Peyer's patch (tissue), 4 donors: ENCODE results near the gene FMN1. TPM values are rescaled to one million over a fixed set of nuclear protein-coding genes. Genes with fewer than 3 reads are reported as not detected.

Experiments used
- DNase-seq, 3 donors: peaks; one replicate each; pipeline ENCODE4 v3.0.0-alpha.2; 2017 to 2019
- H3K27ac ChIP-seq, 4 donors: fragments of 200-600 bp; sonication (generic); one replicate each; pipeline ENCODE4 v1.5.1; 2016 to 2019
- H3K27me3 ChIP-seq, 2 donors: fragments of 200-600 bp; sonication (generic); one replicate each; pipeline ENCODE4 v1.5.1; 2019
- H3K36me3 ChIP-seq, 3 donors: fragments of 200-600 bp; sonication (generic); one replicate each; pipeline ENCODE4 v1.5.1; 2016 to 2019
- H3K4me1 ChIP-seq, 4 donors: fragments of 200-600 bp; sonication (generic); one replicate each; pipeline ENCODE4 v1.5.1; 2016 to 2019
- H3K4me3 ChIP-seq, 4 donors: fragments of 200-600 bp; sonication (generic); 1 replicate in 3 of 4; 2 replicates in 1 of 4; pipeline ENCODE4 v1.5.1; 2016 to 2019; ENCODE audit warnings: mild to moderate bottlenecking in 1 of 4
- H3K9me3 ChIP-seq, 4 donors: fragments of 200-600 bp; sonication (generic); one replicate each; pipeline ENCODE4 v1.5.1; 2016 to 2019; ENCODE audit warnings: mild to moderate bottlenecking in 1 of 4
- POLR2A ChIP-seq, 2 donors: fragments of 450-650 bp; IDR thresholded peaks; one replicate each; pipeline ENCODE4 v1.5.1; 2017; ENCODE audit warnings: antibody characterized with exemption in 2 of 2, mild to moderate bottlenecking in 2 of 2, moderate library complexity in 2 of 2
- total RNA-seq, 4 donors: library from RNA; depleted of rRNA; stranded (reverse); fragments of >200 nt; gene quantifications; one replicate each; pipeline ENCODE4 v1.1.0, GENCODE V29; 2016
- TF ChIP-seq, protein P1 (sequence below), 6 experiments: fragments of 450-650 bp in 4 of 6; fragments of 200-600 bp in 2 of 6; sonication (generic) in 1 of 6; IDR thresholded peaks; one replicate each; pipeline ENCODE4 v1.5.1; 2017 to 2019; ENCODE audit warnings: antibody characterized with exemption in 6 of 6, mild to moderate bottlenecking in 3 of 6, moderate library complexity in 1 of 6

Gene FMN1
- total RNA-seq, 4 donors from 2014 or later: 15.4 to 57.8 (median 29.1) TPM

GRCh38 chr15:32869776-32870175, 324.7 kb downstream of the FMN1 start:
- Histone ChIP-seq H3K27me3 (no peaks in the 10 kb centered on the region), H3K27ac (no peak overlapping the region), H3K9me3 (no peaks in the 10 kb centered on the region), H3K36me3 (no peaks in the 10 kb centered on the region), H3K4me3 (no peak overlapping the region), H3K4me1 (no peaks in the 10 kb centered on the region)
- DNase-seq: no peak
- no peak for TF ChIP-seq POLR2A (IDR thresholded peaks at IDR 0.05)
- TF ChIP-seq, protein P1, sequence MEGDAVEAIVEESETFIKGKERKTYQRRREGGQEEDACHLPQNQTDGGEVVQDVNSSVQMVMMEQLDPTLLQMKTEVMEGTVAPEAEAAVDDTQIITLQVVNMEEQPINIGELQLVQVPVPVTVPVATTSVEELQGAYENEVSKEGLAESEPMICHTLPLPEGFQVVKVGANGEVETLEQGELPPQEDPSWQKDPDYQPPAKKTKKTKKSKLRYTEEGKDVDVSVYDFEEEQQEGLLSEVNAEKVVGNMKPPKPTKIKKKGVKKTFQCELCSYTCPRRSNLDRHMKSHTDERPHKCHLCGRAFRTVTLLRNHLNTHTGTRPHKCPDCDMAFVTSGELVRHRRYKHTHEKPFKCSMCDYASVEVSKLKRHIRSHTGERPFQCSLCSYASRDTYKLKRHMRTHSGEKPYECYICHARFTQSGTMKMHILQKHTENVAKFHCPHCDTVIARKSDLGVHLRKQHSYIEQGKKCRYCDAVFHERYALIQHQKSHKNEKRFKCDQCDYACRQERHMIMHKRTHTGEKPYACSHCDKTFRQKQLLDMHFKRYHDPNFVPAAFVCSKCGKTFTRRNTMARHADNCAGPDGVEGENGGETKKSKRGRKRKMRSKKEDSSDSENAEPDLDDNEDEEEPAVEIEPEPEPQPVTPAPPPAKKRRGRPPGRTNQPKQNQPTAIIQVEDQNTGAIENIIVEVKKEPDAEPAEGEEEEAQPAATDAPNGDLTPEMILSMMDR (IDR thresholded peaks at IDR 0.05): no peak

- no peak for TF ChIP-seq POLR2A (IDR thresholded peaks at IDR 0.05)
- TF ChIP-seq, protein P1 (IDR thresholded peaks at IDR 0.05): no peak
- no peaks in the 10 kb centered on the region for H3K36me3 ChIP-seq
- no peak for DNase-seq
- no peaks in the 10 kb centered on the region for H3K9me3 ChIP-seq
- peak overlapping the region in 1 of 4 donors; percentile 45 for H3K27ac ChIP-seq
- H3K27me3 ChIP-seq: no peaks in the 10 kb centered on the region
- no peaks in the 10 kb centered on the region for H3K4me1 ChIP-seq
- H3K4me3 ChIP-seq: no peak overlapping the region
Observed at GRCh38 chr15:32867313-32867626, 327.2 kb downstream of the FMN1 start.

- DNase-seq: no peak
- Histone ChIP-seq H3K4me3 (no peak overlapping the region), H3K4me1 (no peaks in the 10 kb centered on the region), H3K27me3 (no peaks in the 10 kb centered on the region), H3K36me3 (no peaks in the 10 kb centered on the region), H3K27ac (peak overlapping the region in 1 of 4 donors; percentile 45), H3K9me3 (no peaks in the 10 kb centered on the region)
- TF ChIP-seq, protein P1 (IDR thresholded peaks at IDR 0.05): no peak
- TF ChIP-seq POLR2A (IDR thresholded peaks at IDR 0.05): no peak
Observed at GRCh38 chr15:32866454-32867312, 327.8 kb downstream of the FMN1 start.

DNA sequence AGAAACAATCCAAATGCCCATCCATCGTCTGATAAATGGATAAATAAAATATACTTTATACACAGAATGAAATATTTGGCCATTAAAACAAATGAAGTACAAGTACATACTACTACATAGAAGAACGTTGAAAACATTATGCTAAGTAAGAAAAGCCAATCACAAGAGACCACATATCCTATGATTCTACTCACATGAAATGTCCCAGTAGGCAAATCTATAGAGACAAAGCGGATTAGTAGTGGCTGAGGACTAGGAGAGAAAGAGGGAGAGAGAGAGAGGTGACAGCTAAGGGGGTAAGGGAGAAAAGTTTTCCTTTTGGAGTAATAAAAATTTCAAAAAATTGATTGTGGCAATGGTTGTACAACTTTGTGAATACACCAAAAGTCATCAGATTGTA, 329.7 kb downstream of the FMN1 start:
- Histone ChIP-seq H3K4me1 (no peaks in the 10 kb centered on the region), H3K36me3 (no peaks in the 10 kb centered on the region), H3K27me3 (no peaks in the 10 kb centered on the region), H3K27ac (no peak overlapping the region), H3K9me3 (no peaks in the 10 kb centered on the region), H3K4me3 (no peak overlapping the region)
- no peak for TF ChIP-seq POLR2A (IDR thresholded peaks at IDR 0.05)
- TF ChIP-seq, protein P1 (IDR thresholded peaks at IDR 0.05): no peak
- no peak for DNase-seq

DNA sequence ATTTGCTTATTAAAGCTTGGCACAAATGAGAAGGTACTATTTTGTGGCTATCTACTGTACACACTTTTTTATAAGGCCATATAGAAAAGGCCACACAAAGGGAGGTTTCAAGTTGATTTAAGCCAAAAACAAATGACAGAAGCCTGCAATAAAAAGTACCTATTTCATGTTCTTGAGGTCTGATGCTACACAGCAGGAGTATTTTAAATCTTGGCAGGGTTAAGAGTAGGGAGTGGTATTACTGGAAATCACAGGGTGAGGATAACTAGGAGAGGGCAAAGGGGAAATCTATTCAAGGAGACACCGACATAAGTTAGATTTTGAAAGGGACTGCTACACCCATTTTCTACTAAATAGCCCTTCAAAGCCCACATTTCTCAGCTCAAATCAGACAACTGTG, 330.5 kb downstream of the FMN1 start:
- H3K27ac ChIP-seq: no peak overlapping the region
- H3K4me3 ChIP-seq: no peak overlapping the region
- no peaks in the 10 kb centered on the region for H3K36me3 ChIP-seq
- TF ChIP-seq, protein P1 (IDR thresholded peaks at IDR 0.05): no peak
- no peak for TF ChIP-seq POLR2A (IDR thresholded peaks at IDR 0.05)
- H3K27me3 ChIP-seq: no peaks in the 10 kb centered on the region
- H3K4me1 ChIP-seq: no peaks in the 10 kb centered on the region
- DNase-seq: no peak
- H3K9me3 ChIP-seq: no peaks in the 10 kb centered on the region
